Measurements from ENCODE around the gene SP7.
"Not testable (repeated sequence)": the region's sequence is repeated elsewhere in the genome, so short reads cannot be mapped to it uniquely, and the experiment has no call there.

SP7 gene

DNA sequence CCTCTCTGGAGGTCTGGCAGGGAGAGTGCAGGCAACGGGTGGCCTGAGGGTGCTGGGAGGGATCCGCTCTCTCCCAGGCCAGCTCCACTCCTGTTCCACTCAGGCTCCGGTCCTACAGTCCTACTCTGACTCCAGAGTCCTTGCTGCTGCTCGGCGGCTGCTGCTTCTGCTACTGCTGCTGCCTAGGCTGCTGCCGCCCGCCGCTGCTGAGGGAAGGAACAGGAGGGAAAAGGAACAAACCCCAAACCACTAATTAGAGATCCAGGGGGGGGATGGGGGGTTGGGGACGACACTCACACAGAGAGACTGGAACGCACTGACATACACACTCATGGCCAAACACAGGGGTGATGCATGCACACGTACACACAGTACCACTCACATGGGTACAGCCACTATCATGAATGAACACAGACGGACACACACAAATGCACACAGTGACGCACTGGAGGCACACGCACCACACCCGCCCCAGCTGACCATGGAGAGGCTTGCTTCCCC lies at the start of gene SP7:
Gene SP7, minus strand, starts transcription at position 174 of the 501 bp plus-strand sequence. CDS start 708 bp downstream, outside the sequence.
- Histone ChIP-seq H3K4me3 (ENCODE audit: low read length) (no peak within 1 kb of the TSS), H3K27me3 (ENCODE audit: control insufficient read depth, insufficient read depth, low read length) (peaks cover 32% of the 10 kb centered on the region), H3K9ac (ENCODE audit: low read length) (no peak within 1 kb of the TSS), H3K9me3 (ENCODE audit: control insufficient read depth, low read length) (no peaks in the 10 kb centered on the region), H3K4me1 (ENCODE audit: control insufficient read depth, insufficient read depth, low read length) (no peaks in the 10 kb centered on the region), H3K36me3 (ENCODE audit: control insufficient read depth, insufficient read depth, low read length) (no peaks in the 10 kb centered on the region)

DNA sequence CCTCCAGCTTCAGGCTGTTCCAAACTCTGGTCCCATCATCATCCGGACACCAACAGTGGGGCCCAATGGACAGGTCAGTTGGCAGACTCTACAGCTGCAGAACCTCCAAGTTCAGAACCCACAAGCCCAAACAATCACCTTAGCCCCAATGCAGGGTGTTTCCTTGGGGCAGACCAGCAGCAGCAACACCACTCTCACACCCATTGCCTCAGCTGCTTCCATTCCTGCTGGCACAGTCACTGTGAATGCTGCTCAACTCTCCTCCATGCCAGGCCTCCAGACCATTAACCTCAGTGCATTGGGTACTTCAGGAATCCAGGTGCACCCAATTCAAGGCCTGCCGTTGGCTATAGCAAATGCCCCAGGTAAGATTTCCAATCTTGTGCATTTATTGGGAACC lies 47.1 kb upstream of the SP7 start:
- no peak overlapping the region for H3K4me3 ChIP-seq (ENCODE audit: low read length)
- H3K9ac ChIP-seq (ENCODE audit: low read length) = peak overlapping the region; percentile 49
- H3K9me3 ChIP-seq (ENCODE audit: control insufficient read depth, low read length) = no peaks in the 10 kb centered on the region
- H3K36me3 ChIP-seq (ENCODE audit: control insufficient read depth, insufficient read depth, low read length) = peaks cover 13% of the 10 kb centered on the region
- peaks cover 54% of the 10 kb centered on the region for H3K4me1 ChIP-seq (ENCODE audit: control insufficient read depth, insufficient read depth, low read length)
- H3K27me3 ChIP-seq (ENCODE audit: control insufficient read depth, insufficient read depth, low read length) = no peaks in the 10 kb centered on the region

DNA sequence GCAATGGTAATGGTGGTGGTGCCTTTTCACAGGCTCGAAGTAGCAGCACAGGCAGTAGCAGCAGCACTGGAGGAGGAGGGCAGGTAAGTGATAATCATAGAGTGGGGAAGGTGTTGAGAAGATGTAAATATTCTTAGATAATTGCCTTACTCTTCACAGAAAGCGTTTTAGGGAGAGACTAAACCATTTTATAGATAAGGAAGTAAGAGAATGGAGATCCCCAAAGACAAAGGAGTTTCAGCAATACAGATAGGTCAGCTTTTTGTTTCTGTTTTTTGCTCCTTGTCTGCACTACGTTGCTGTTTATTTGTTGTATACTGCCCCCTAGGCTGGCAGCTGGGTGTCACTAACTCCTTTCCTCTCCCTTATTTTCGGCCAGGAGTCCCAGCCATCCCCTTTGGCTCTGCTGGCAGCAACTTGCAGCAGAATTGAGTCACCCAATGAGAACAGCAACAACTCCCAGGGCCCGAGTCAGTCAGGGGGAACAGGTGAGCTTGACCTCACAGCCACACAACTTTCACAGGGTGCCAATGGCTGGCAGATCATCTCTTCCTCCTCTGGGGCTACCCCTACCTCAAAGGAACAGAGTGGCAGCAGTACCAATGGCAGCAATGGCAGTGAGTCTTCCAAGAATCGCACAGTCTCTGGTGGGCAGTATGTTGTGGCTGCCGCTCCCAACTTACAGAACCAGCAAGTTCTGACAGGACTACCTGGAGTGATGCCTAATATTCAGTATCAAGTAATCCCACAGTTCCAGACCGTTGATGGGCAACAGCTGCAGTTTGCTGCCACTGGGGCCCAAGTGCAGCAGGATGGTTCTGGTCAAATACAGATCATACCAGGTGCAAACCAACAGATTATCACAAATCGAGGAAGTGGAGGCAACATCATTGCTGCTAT lies 45.8 kb upstream of the SP7 start:
- no peaks in the 10 kb centered on the region for H3K9me3 ChIP-seq (ENCODE audit: control insufficient read depth, low read length)
- peaks cover 44% of the 10 kb centered on the region for H3K4me1 ChIP-seq (ENCODE audit: control insufficient read depth, insufficient read depth, low read length)
- H3K9ac ChIP-seq (ENCODE audit: low read length) = peak overlapping the region; percentile 81
- no peaks in the 10 kb centered on the region for H3K27me3 ChIP-seq (ENCODE audit: control insufficient read depth, insufficient read depth, low read length)
- H3K4me3 ChIP-seq (ENCODE audit: low read length) = peak overlapping the region; percentile 71
- peaks cover 13% of the 10 kb centered on the region for H3K36me3 ChIP-seq (ENCODE audit: control insufficient read depth, insufficient read depth, low read length)

DNA sequence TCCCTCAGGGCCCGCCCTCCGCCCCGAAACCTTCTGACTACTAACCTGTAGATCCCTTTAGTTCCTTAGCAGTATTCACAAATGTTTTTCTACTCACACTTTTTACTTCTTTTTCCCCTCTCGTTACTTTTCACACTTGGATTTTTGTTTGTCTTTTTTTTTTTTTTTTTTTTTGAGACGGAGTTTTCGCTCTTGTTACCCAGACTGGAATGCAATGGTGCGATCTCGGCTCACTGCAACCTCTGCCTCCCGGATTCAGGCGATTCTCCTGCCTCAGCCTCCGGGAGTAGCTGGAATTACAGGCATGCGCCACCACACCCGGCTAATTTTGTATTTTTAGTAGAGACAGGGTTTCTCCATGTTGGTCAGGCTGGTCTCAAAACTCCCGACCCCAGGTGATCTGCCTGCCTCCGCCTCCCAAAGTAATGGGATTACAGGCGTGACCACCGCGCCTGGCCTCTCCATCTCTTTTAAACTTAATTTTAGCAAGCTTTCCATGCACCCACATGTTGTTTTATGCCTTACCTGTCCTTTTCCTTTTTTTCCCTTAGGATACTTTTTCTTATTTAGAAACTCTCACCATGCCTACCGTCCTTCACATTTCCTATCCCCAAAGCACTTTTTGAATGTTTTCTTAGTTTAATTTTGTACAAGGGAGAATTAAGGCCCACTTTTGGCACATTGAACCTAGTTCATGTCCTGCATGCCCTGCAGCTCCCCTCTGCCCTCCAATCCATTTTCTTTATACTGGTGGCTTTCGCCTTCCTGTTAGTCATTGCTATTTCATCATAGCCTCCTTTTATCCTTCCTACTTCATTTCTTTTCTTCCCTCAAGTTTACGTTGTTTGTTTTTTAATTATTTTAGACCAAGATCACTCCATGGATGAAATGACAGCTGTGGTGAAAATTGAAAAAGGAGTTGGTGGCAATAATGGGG lies 44.9 kb upstream of the SP7 start:
- H3K27me3 ChIP-seq (ENCODE audit: control insufficient read depth, insufficient read depth, low read length) = no peaks in the 10 kb centered on the region
- peak overlapping the region; percentile 81 for H3K9ac ChIP-seq (ENCODE audit: low read length)
- H3K4me3 ChIP-seq (ENCODE audit: low read length) = peak overlapping the region; percentile 71
- no peaks in the 10 kb centered on the region for H3K9me3 ChIP-seq (ENCODE audit: control insufficient read depth, low read length)
- peaks cover 38% of the 10 kb centered on the region for H3K4me1 ChIP-seq (ENCODE audit: control insufficient read depth, insufficient read depth, low read length)
- peaks cover 13% of the 10 kb centered on the region for H3K36me3 ChIP-seq (ENCODE audit: control insufficient read depth, insufficient read depth, low read length)

DNA sequence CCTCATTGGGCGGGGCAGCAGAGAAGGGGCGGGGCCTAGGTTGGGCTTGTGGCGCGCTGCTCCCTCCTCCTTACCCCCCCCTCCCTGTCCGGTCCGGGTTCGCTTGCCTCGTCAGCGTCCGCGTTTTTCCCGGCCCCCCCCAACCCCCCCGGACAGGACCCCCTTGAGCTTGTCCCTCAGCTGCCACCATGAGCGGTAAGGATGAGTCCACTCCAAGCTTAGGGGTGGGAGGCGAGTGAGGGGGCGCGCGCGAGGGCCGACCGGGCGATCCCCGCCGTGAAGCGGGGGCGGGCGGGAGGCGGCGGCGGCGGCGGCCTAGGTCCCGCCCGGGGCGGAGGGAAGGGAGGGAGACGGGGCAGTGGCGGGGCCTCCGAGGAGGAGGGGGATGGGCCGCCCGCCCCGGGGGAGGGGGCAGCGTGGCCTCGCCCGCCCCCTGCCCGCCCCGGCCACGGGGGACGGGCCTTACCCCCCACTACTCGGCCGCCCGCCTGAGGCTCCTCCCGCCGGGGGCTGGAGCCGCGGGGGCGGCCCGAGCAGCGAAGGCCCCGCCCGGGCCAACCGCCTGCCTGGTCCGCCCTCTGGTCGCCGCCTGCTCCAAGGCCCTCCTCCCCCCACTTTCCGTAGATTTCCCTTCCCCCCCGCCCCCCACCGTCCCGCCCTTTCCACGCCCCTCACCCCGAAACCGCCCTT lies 44.1 kb upstream of the SP7 start, which contains the start of gene SP1:
Gene SP1, plus strand, starts transcription at position 73 of the 690 bp plus-strand sequence. Its CDS starts 116 bp downstream, at position 189.
- Histone ChIP-seq H3K9ac (ENCODE audit: low read length) (peak within 1 kb of the TSS; percentile 87), H3K36me3 (ENCODE audit: control insufficient read depth, insufficient read depth, low read length) (peaks cover 13% of the 10 kb centered on the region), H3K4me1 (ENCODE audit: control insufficient read depth, insufficient read depth, low read length) (peaks cover 38% of the 10 kb centered on the region), H3K9me3 (ENCODE audit: control insufficient read depth, low read length) (no peaks in the 10 kb centered on the region), H3K4me3 (ENCODE audit: low read length) (peak within 1 kb of the TSS; percentile 73), H3K27me3 (ENCODE audit: control insufficient read depth, insufficient read depth, low read length) (no peaks in the 10 kb centered on the region)

DNA sequence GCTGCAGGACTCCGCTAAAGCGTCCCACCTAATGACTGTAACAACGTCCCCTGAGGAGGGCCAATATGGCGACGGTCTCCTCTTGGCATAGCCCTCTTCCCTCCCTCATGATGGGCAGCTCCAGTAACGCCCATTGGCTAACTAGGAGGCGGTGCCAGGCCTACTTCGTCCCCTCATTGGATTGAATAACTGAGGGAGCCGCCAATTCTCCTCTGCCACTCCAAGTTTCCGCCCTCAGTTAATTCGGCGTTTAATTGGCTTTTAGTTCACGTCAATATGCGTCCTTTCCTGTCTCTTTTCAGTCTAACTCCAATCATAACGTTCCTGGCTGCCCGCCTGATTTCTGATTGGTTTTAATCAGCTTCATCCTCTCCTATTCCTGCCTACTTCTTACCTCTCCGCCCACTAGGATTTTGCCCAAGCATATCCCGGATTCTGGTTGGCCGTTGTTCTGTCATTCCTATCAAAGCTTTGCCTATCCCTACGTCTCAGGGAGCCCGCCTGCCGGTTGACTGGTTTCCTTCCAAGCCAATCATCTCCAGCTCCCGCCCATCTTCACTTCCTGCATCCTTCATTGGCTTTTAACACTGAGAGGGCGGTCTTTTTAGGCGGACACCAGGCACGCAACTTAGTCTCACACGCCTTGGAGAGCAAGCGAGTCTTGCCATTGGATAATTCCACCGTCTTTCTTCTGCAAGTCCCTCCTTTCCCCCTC lies 43.4 kb upstream of the SP7 start:
- Histone ChIP-seq H3K36me3 (ENCODE audit: control insufficient read depth, insufficient read depth, low read length) (peaks cover 13% of the 10 kb centered on the region), H3K9ac (ENCODE audit: low read length) (peak overlapping the region; percentile 87), H3K27me3 (ENCODE audit: control insufficient read depth, insufficient read depth, low read length) (no peaks in the 10 kb centered on the region), H3K4me1 (ENCODE audit: control insufficient read depth, insufficient read depth, low read length) (peaks cover 37% of the 10 kb centered on the region), H3K4me3 (ENCODE audit: low read length) (peak overlapping the region; percentile 73), H3K9me3 (ENCODE audit: control insufficient read depth, low read length) (no peaks in the 10 kb centered on the region)

DNA sequence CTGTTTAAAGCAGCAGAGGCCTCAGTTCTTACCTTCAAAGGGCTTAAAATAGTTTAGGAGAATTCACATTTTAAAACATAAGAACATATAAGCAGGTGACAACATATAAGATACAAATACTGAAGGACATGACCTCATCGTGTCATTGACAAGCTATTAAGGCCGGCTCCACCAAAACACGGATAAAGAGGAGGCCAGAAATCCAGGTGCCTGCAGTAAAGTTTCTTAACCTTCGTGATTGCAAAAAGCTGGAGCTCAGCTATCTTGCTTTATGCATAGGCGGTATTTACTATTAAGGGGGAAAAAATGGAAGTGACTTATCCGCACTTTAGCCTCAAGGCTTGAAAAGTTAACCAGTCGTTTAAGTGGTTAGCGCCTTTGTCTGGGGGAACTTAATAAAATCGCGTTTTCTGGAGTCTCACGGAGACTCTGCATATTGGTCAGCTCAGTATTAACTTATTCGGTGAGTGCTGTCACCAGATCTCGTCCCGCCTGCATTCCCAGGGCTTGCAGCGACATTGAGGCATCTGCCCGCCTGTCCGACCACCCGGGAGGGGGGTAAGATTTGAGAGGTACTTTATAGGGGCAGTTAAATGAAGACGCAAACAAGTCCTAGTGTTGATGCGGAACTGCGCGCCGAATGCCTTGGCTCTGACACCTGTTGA lies 42.7 kb upstream of the SP7 start:
- Histone ChIP-seq H3K9me3 (ENCODE audit: control insufficient read depth, low read length) (no peaks in the 10 kb centered on the region), H3K9ac (ENCODE audit: low read length) (peak overlapping the region; percentile 87), H3K36me3 (ENCODE audit: control insufficient read depth, insufficient read depth, low read length) (peaks cover 13% of the 10 kb centered on the region), H3K4me1 (ENCODE audit: control insufficient read depth, insufficient read depth, low read length) (peaks cover 34% of the 10 kb centered on the region), H3K4me3 (ENCODE audit: low read length) (peak overlapping the region; percentile 73), H3K27me3 (ENCODE audit: control insufficient read depth, insufficient read depth, low read length) (no peaks in the 10 kb centered on the region)

DNA sequence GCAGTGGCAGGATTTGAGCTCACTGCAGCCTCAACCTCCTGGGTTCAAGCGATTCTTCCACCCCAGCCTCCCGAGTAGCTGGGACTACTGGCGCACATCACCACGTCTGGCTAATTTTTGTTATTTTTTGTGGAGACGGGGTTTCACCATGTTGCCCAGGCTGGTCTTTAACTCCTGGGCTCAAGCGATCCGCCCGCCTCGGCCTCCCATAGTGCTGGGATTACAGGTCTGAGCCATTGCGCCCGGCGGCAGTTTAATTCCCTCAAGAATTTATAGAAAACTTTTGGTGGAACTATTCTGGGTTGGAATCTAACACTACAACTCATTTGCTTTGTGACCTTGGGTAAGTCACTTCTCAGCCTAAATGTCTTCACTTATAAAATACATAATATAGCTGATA lies 42.1 kb upstream of the SP7 start:
- no peaks in the 10 kb centered on the region for H3K9me3 ChIP-seq (ENCODE audit: control insufficient read depth, low read length)
- H3K4me3 ChIP-seq (ENCODE audit: low read length) = no peak overlapping the region
- H3K9ac ChIP-seq (ENCODE audit: low read length) = peak overlapping the region; percentile 87
- H3K4me1 ChIP-seq (ENCODE audit: control insufficient read depth, insufficient read depth, low read length) = peaks cover 33% of the 10 kb centered on the region
- no peaks in the 10 kb centered on the region for H3K27me3 ChIP-seq (ENCODE audit: control insufficient read depth, insufficient read depth, low read length)
- H3K36me3 ChIP-seq (ENCODE audit: control insufficient read depth, insufficient read depth, low read length) = peaks cover 11% of the 10 kb centered on the region

DNA sequence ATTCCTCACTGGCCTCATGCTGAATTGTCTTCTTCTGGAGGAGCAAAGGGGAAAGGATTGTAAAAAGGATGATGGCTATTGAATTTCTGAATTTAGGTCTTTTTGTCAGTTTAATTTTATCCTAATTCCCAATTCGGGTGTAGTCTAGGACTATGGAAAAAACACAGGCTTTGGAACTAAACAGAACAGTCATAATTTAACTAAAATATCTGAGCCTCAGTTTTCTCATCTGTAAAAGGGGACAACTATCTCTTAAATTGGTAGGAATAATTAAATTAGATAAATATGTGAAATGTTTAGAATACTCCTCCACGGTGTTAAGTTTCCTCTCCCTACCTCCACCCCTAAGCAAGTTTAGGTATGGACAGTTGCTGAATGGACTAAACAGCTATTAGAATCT lies 40.6 kb upstream of the SP7 start:
- Histone ChIP-seq H3K27me3 (ENCODE audit: control insufficient read depth, insufficient read depth, low read length) (no peaks in the 10 kb centered on the region), H3K9ac (ENCODE audit: low read length) (no peak overlapping the region), H3K4me3 (ENCODE audit: low read length) (no peak overlapping the region), H3K36me3 (ENCODE audit: control insufficient read depth, insufficient read depth, low read length) (no peaks in the 10 kb centered on the region), H3K9me3 (ENCODE audit: control insufficient read depth, low read length) (no peaks in the 10 kb centered on the region), H3K4me1 (ENCODE audit: control insufficient read depth, insufficient read depth, low read length) (peaks cover 28% of the 10 kb centered on the region)

DNA sequence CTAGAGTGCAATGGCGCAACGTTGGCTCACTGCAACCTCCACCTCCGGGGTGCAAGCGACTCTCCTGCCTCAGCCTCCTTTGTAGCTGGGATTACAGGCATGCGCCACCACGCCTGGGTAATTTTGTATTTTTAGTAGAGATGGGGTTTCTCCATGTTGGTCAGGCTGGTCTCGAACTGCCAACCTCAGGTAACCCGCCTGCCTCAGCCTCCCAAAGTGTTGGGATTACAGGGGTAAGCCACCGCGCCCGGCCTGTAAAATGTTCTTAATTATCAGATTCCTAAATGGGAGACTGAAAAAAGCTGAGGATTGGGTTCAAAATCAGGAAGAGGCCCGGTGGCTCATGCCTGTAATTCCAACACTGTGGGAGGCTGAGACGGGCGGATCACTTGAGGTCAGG lies 38.1 kb upstream of the SP7 start:
- H3K4me1 ChIP-seq (ENCODE audit: control insufficient read depth, insufficient read depth, low read length) = peaks cover 30% of the 10 kb centered on the region
- H3K27me3 ChIP-seq (ENCODE audit: control insufficient read depth, insufficient read depth, low read length); H3K4me3 ChIP-seq (ENCODE audit: low read length); H3K36me3 ChIP-seq (ENCODE audit: control insufficient read depth, insufficient read depth, low read length); H3K9me3 ChIP-seq (ENCODE audit: control insufficient read depth, low read length): not testable (repeated sequence)
- peak overlapping the region; percentile 36 for H3K9ac ChIP-seq (ENCODE audit: low read length)

Data from mucosa of stomach (tissue), 1 donor.